Measurements from ENCODE around the gene ARL10. TPM values are rescaled to one million over a fixed set of nuclear protein-coding genes. Genes with fewer than 3 reads are reported as not detected.
A peak's percentile ranks its signal among the peaks of the same experiment; 100 is the strongest.

Gene ARL10
- total RNA-seq, 6 experiments from 2014 or later: 0.93 to 2.4 (median 1.1) TPM

DNA sequence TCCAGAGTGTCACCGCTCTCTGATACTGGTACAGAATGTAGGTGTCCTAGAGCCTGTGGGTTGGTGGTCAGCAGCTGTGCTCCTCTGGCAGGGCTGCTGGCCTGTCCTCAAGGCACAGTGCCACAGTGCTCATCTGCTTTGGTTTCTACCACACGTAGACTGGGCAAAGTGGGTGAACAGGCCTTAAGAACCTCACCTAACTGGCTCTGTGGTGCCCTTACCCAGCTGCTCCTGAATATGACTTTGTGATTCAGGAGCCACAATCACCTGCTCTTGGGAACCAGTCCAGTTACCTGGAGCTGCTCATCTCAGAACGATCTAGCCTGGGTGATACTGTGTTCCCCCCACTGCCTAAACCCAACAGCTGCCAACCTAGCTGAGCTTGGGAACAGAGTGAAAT lies 16.7 kb downstream of the ARL10 start:
- WGBS (ENCODE audit: insufficient coverage, low coverage, low lambda C conversion rate, missing lambda C conversion rate): no CpG with 5 or more reads among the region's 3 CpGs
- no peak overlapping the region for H3K4me3 ChIP-seq
- peak overlapping the region in 1 of 3 donors; percentile 40 for H3K27ac ChIP-seq
- peaks cover 0 to 12% (median 2%) of the 10 kb centered on the region in 4 donors for H3K4me1 ChIP-seq
- TF ChIP-seq CTCF (IDR thresholded peaks at IDR 0.05): no peak
- no peak for TF ChIP-seq POLR2A (IDR thresholded peaks at IDR 0.05)
- DNase-seq: no peak
- intact Hi-C loops (cut with DNase I): no loop called here
- no peaks in the 10 kb centered on the region for H3K9me3 ChIP-seq
- H3K36me3 ChIP-seq: peaks cover 0 to 30% (median 14%) of the 10 kb centered on the region in 4 donors
- no peak for ATAC-seq
- no peaks in the 10 kb centered on the region for H3K27me3 ChIP-seq

DNA sequence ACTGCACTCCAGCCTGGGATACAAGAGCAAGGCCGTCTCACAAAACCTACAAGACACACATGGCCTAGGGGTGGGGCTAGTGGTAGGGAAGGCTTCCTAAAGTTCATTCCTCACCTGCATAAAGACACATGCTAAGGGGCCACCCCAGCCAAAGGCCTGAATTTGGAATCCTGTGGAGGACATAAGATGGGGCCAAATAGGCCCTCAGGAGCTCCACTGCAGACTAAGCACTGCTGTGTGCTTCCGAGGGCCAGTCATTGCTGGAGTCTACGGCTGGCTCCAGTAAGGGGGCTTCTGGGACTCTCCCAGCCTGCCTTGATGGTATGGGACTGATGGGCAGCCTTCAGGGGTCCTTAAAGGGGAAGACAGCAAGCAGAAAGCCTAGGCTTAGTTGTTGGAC lies 17.4 kb downstream of the ARL10 start:
- TF ChIP-seq POLR2A (IDR thresholded peaks at IDR 0.05) (no peak), CTCF (IDR thresholded peaks at IDR 0.05) (no peak)
- Histone ChIP-seq H3K9me3 (no peaks in the 10 kb centered on the region), H3K4me1 (peaks cover 0 to 20% (median 6%) of the 10 kb centered on the region in 4 donors), H3K27me3 (no peaks in the 10 kb centered on the region), H3K4me3 (no peak overlapping the region), H3K27ac (no peak overlapping the region), H3K36me3 (peaks cover 0 to 30% (median 14%) of the 10 kb centered on the region in 4 donors)
- WGBS (ENCODE audit: insufficient coverage, low coverage, low lambda C conversion rate, missing lambda C conversion rate): no CpG with 5 or more reads among the region's 3 CpGs
- ATAC-seq (no peak), DNase-seq (no peak)
- intact Hi-C loops (cut with DNase I): no loop called here

DNA sequence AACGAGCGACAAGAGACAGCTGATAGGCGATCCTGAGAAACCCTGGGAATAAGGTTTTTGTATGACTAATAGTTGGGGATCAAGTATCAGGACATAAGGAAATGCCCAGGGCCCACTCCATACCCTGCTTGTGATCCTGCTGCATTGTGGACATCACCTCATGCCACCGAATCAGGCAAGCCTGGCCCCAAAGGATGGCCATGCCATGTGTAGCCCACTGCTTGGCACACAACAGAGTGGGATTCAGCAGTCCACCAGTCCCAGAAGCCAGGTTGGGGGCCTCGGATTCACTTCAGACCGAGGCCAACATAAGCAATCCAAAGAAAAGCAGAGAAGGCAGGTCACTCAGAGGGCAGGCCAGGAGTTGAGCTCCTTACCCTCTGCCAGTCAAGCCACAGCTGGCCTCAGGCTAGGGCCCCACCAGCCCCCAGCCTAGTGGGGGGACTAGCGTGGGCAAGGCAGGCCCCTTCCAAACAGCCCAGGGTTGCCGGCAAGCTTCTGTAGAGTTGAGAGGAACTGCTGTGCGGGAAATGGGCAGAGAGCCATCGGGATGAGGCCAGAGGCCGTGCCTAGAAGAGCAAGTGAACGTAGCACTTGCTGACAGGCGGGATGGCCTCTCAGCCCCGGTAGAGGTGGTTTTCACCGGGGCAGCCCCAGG lies 18.1 kb downstream of the ARL10 start:
- ATAC-seq (no peak), DNase-seq (no peak)
- Histone ChIP-seq H3K4me3 (no peak overlapping the region), H3K4me1 (peaks cover 0 to 21% (median 6%) of the 10 kb centered on the region in 4 donors), H3K9me3 (no peaks in the 10 kb centered on the region), H3K27me3 (no peaks in the 10 kb centered on the region), H3K27ac (no peak overlapping the region), H3K36me3 (peaks cover 0 to 30% (median 14%) of the 10 kb centered on the region in 4 donors)
- intact Hi-C loops (cut with DNase I): no loop called here
- TF ChIP-seq CTCF (IDR thresholded peaks at IDR 0.05) (no peak), POLR2A (IDR thresholded peaks at IDR 0.05) (no peak)
- WGBS (ENCODE audit: insufficient coverage, low coverage, low lambda C conversion rate, missing lambda C conversion rate): 87% methylated on average over 7 of the region's 15 CpGs

- no peak for DNase-seq
- H3K27ac ChIP-seq: no peak overlapping the region
- H3K4me3 ChIP-seq: no peak overlapping the region
- intact Hi-C loops (cut with DNase I): no loop called here
- H3K4me1 ChIP-seq: peaks cover 0 to 21% (median 6%) of the 10 kb centered on the region in 4 donors
- no peaks in the 10 kb centered on the region for H3K27me3 ChIP-seq
- H3K36me3 ChIP-seq: peaks cover 0 to 30% (median 14%) of the 10 kb centered on the region in 4 donors
- ATAC-seq: no peak
- no peaks in the 10 kb centered on the region for H3K9me3 ChIP-seq
- TF ChIP-seq POLR2A (IDR thresholded peaks at IDR 0.05) (no peak), CTCF (IDR thresholded peaks at IDR 0.05) (no peak)
- WGBS (ENCODE audit: insufficient coverage, low coverage, low lambda C conversion rate, missing lambda C conversion rate): 69% methylated on average over 6 of the region's 9 CpGs
Measured at GRCh38 chr5:176383961-176384360, 18.7 kb downstream of the ARL10 start.
